Brain microvascular endothelial cell (primary cell): Measurements from ENCODE around the gene ZDHHC21.
A peak's percentile ranks its signal among the peaks of the same experiment; 100 is the strongest.

Source experiments
- DNase-seq: peaks from one replicate; pipeline ENCODE4 v3.0.0-alpha.2; 2020
- H3K27ac ChIP-seq: fragments of 250-450 bp; sonication (Bioruptor Pico); 2 replicates; pipeline ENCODE4 v1.5.1; 2020; ENCODE audit warnings: mild to moderate bottlenecking, moderate library complexity
- H3K27me3 ChIP-seq: fragments of 250-450 bp; sonication (Bioruptor Pico); replicated peaks from 2 replicates; pipeline ENCODE4 v1.5.1; 2020; ENCODE audit warnings: mild to moderate bottlenecking
- H3K36me3 ChIP-seq: fragments of 250-450 bp; sonication (Bioruptor Pico); replicated peaks from 2 replicates; pipeline ENCODE4 v1.5.1; 2020; ENCODE audit warnings: mild to moderate bottlenecking
- H3K4me3 ChIP-seq: 2 replicates; pipeline ENCODE4 v1.5.1; 2011; ENCODE audit warnings: low read depth, mild to moderate bottlenecking, control low read depth, low read length, moderate library complexity
- CTCF ChIP-seq: IDR thresholded peaks from 2 replicates; pipeline ENCODE4 v1.5.1; 2011; ENCODE audit warnings: low read depth, mild to moderate bottlenecking, moderate library complexity, low read length, control low read depth, inconsistent platforms; ENCODE audit errors: missing control alignments
- in situ Hi-C: cut with HindIII; loops from 2 replicates; pipeline ENCODE4 v1.10.0; 2017; ENCODE audit warnings: low sequenced_read_pairs, low pct_ligation_motif_present

Gene ZDHHC21

DNA sequence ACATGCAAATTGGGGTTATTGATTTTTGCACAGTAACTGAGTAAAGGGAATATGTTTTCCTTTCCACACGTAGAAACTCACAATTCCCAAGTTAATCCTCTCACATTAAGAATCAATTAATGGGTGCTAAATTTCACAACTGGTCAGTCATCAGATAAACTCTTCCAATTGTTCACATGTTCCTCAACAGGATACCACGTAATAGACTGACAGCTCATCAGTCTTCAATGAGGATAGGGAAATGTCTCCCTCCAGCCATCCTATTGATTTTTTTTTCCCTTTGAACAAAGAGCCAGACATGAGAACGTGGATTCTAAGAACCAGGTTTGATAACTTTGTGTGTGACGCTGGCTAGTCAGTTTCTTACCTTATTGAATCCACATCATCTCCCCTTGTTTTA lies 30.1 kb upstream of the ZDHHC21 start:
- no peak for DNase-seq
- Histone ChIP-seq H3K27ac (no peak overlapping the region), H3K36me3 (no peaks in the 10 kb centered on the region), H3K4me3 (no peak overlapping the region), H3K27me3 (no peaks in the 10 kb centered on the region)
- in situ Hi-C loops, result no loop called here
- TF ChIP-seq CTCF, result no peak

- no peak for TF ChIP-seq CTCF
- in situ Hi-C loops, result no loop called here
- Histone ChIP-seq H3K36me3 (no peaks in the 10 kb centered on the region), H3K27me3 (no peaks in the 10 kb centered on the region), H3K27ac (no peak within 1 kb of the TSS), H3K4me3 (no peak within 1 kb of the TSS)
- DNase-seq, result no peak
These were observed 29.3 kb upstream of the ZDHHC21 start, which contains the start of gene CER1 for GRCh38 chr9:14722391-14723035. Gene CER1, minus strand, starts transcription at chr9:14722733. Its CDS starts 61 bp downstream, at chr9:14722672.

DNA sequence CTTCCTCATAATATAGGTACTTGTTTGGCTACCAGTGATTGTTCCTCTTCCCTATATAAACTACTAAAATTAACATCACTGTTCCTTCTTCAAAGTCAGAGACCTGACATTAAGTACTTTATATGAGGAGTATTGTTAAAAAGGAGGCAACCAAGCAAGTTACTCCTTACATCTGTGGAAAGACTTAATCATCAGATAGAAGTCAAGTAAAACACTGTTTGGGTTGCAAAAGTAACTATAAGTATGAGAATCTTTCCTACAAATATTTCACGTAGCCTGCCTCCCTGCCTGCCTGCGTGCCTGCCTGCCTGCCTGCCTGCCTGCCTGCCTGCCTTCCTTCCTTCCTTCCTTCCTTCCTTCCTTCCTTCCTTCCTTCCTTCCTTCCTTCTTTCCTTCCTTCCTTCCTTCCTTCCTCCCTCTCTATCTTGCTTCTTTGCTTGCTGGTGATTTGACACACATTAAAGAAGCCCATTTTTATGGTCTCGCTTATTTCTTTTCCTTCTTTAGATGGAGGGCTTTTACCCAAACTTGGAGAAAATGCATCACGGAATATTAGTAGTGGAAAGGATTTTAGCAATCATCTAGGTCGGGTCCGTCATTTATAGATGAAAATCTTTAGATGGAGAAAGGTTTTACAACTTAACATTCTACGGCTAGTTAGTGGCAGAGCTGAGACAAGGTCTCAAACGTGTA lies 26.1 kb upstream of the ZDHHC21 start:
- DNase-seq, result no peak
- no peaks in the 10 kb centered on the region for H3K27me3 ChIP-seq
- no peak overlapping the region for H3K4me3 ChIP-seq
- no peaks in the 10 kb centered on the region for H3K36me3 ChIP-seq
- in situ Hi-C loops, result no loop called here
- no peak overlapping the region for H3K27ac ChIP-seq
- TF ChIP-seq CTCF, result no peak

DNA sequence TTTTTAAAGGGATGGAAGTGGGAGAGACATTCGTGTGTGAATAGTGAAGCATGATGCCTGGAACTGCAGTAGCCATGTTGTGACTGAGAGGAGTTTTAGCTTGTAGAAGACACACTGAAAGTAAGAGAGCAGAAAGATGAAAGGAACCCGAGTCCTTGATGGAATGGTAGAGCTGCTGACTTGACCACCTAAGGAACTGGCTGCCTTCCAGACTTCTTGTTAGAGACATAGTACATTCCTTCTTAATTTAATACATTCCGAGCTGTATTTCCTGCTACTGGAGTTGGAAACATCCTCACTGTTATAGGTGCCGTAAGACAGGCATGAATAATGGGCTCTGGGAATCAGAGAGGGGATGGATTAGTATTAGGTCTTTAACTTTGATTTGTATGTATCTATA lies 21.9 kb upstream of the ZDHHC21 start:
- in situ Hi-C loops, result no loop called here
- Histone ChIP-seq H3K27ac (no peak overlapping the region), H3K27me3 (no peaks in the 10 kb centered on the region), H3K4me3 (no peak overlapping the region), H3K36me3 (no peaks in the 10 kb centered on the region)
- TF ChIP-seq CTCF, result no peak
- DNase-seq, result peak; percentile 5

- in situ Hi-C loops, result no loop called here
- H3K27ac ChIP-seq, result no peak overlapping the region
- TF ChIP-seq CTCF, result no peak
These were observed 20.0 kb upstream of the ZDHHC21 start for GRCh38 chr9:14713187-14713767.

GRCh38 chr9:14710804-14711203 lies 17.6 kb upstream of the ZDHHC21 start:
- no peak for TF ChIP-seq CTCF
- peak; percentile 73 for DNase-seq
- in situ Hi-C loops, result no loop called here
- Histone ChIP-seq H3K27ac (no peak overlapping the region), H3K4me3 (no peak overlapping the region), H3K27me3 (no peaks in the 10 kb centered on the region), H3K36me3 (no peaks in the 10 kb centered on the region)

More at GRCh38 chr9:14713187-14713767, 20.0 kb upstream of the ZDHHC21 start:
- H3K27me3 ChIP-seq, result no peaks in the 10 kb centered on the region
- no peak overlapping the region for H3K4me3 ChIP-seq
- no peaks in the 10 kb centered on the region for H3K36me3 ChIP-seq
- DNase-seq, result no peak
